ENCODE measurements around the gene STAC2.

The STAC2 gene

DNA sequence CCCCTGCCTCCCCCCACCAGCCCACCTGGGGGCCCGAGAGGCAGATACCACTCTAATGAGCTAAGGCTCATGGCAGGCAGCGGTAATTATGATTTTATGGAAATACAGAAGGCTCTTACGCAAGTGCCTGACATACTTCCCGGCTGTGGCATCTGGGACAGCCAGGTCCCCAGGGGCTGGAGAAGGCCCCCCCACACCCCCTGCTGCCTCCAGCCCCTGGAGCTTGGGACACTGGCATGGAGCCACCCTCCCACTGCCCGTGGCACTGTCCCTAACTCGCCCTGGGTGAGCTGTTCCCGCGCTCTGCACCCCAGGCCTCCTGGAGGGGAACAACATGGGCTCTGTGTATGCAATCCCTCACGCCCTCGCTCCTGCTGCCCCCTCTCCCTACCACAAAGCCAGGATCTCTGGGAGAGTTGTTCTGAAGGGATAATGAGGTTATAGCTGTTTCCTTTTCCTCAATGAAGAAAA, 5.4 kb upstream of the STAC2 start:
- Histone ChIP-seq H3K4me1 (ENCODE audit: control insufficient read depth in 1 of 2, insufficient read depth in 1 of 2, low read depth in 1 of 2, low read length in 1 of 2) (no peaks in the 10 kb centered on the region), H3K27me3 (peaks cover 73% of the 10 kb centered on the region)

DNA sequence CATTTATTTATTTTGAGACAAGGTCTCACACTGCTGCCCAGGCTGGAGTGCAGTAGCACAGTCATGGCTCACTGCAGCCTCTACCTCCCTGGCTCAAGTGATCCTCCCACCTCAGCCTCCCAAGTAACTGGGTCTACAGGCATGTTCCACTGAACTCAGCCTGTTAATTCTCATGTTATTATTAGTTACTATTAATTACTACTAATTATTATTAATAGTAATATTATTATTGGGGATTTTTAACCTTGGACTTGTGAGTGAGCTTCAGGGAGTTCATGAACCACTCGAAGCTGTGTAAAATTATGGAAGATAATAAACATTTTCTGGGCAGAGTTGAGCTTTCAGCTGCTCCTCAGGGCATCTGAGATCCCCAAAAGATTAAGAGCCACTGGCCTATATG, 4.6 kb upstream of the STAC2 start:
- Histone ChIP-seq H3K4me3 (ENCODE audit: low read depth in 1 of 2, low read length in 1 of 2) (no peak overlapping the region), H3K4me1 (ENCODE audit: control insufficient read depth in 1 of 2, insufficient read depth in 1 of 2, low read depth in 1 of 2, low read length in 1 of 2) (peaks cover 0 to 7% of the 10 kb centered on the region in 2 experiments), H3K9me3 (no peaks in the 10 kb centered on the region), H3K27me3 (peaks cover 80% of the 10 kb centered on the region), H3K36me3 (no peaks in the 10 kb centered on the region), H3K27ac (no peak overlapping the region)
- TF ChIP-seq, protein P1, sequence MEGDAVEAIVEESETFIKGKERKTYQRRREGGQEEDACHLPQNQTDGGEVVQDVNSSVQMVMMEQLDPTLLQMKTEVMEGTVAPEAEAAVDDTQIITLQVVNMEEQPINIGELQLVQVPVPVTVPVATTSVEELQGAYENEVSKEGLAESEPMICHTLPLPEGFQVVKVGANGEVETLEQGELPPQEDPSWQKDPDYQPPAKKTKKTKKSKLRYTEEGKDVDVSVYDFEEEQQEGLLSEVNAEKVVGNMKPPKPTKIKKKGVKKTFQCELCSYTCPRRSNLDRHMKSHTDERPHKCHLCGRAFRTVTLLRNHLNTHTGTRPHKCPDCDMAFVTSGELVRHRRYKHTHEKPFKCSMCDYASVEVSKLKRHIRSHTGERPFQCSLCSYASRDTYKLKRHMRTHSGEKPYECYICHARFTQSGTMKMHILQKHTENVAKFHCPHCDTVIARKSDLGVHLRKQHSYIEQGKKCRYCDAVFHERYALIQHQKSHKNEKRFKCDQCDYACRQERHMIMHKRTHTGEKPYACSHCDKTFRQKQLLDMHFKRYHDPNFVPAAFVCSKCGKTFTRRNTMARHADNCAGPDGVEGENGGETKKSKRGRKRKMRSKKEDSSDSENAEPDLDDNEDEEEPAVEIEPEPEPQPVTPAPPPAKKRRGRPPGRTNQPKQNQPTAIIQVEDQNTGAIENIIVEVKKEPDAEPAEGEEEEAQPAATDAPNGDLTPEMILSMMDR (IDR thresholded peaks at IDR 0.05) = no peak

More for the DNA sequence above, 5.4 kb upstream of the STAC2 start:
- Histone ChIP-seq H3K9me3 (no peaks in the 10 kb centered on the region), H3K27ac (no peak overlapping the region), H3K36me3 (no peaks in the 10 kb centered on the region), H3K4me3 (ENCODE audit: low read depth in 1 of 2, low read length in 1 of 2) (no peak overlapping the region)
- TF ChIP-seq, protein P1 (IDR thresholded peaks at IDR 0.05) = no peak

DNA sequence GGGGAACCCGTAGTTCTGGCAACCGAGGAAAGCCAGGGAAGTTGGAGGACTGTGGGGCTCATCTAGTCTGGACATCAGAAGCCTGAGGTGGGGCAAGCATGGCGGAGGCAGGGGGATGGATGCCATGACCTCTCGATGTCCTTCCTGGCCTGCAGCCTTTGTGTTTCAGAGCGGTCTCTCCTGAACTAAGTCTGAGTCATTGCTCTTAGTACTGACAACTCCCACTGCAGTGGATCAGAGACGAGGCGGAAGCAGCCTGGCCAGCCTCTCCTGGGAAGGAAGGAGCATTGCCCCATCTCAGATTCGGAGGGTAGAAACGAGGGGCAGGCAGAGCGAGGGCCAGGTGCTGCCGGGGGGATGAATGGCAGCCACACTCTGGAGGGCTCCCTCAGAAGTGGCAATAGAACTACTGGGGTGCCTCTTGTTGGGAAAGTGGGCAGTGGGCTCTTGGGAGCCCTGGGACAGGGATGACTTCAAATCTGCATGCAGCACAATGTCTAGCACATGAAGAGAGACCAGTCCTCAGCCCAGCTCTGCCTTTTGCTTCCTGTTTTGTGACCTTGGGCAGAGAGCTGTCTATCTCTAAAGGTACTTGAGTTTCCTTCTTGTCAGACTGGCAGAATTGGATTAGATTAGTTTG, 3.6 kb upstream of the STAC2 start:
- Histone ChIP-seq H3K27me3 (peaks cover 90% of the 10 kb centered on the region), H3K36me3 (no peaks in the 10 kb centered on the region), H3K4me1 (ENCODE audit: control insufficient read depth in 1 of 2, insufficient read depth in 1 of 2, low read depth in 1 of 2, low read length in 1 of 2) (peaks cover 0 to 12% of the 10 kb centered on the region in 2 experiments), H3K27ac (no peak overlapping the region), H3K4me3 (ENCODE audit: low read depth in 1 of 2, low read length in 1 of 2) (no peak overlapping the region), H3K9me3 (no peaks in the 10 kb centered on the region)
- TF ChIP-seq, protein P1 (IDR thresholded peaks at IDR 0.05) = no peak

DNA sequence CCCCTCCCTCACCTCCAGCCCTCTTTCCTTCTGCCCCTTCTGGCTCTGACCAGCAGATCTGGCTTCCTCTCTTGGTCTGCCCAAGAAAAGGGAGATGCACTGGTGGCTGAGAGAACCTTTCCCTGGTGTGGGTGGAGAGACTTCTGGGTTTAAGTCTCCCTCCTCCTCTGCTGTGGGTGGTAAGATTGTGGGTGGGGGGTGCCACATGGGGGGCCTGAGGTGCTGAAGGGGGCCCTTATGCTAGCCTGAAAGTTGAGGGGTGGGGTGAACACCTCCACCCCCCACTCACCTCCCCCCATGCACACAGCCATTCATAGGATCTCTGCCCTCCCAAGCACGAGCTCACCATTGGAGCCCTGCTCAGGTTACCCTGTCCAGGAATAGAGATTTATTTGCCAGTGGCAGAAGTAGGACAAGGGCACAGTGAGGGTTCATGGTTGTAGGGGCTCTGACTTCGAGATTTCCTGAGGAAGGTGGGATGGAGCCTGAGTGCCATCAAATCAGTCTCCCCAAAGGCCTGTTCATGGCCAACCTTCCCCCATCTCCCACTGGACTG, 1.7 kb upstream of the STAC2 start:
- H3K27me3 ChIP-seq = peaks cover 97% of the 10 kb centered on the region
- H3K36me3 ChIP-seq = no peaks in the 10 kb centered on the region
- H3K4me1 ChIP-seq (ENCODE audit: control insufficient read depth in 1 of 2, insufficient read depth in 1 of 2, low read depth in 1 of 2, low read length in 1 of 2) = peaks cover 0 to 12% of the 10 kb centered on the region in 2 experiments
- no peaks in the 10 kb centered on the region for H3K9me3 ChIP-seq
- no peak overlapping the region for H3K4me3 ChIP-seq (ENCODE audit: low read depth in 1 of 2, low read length in 1 of 2)
- TF ChIP-seq, protein P1 (IDR thresholded peaks at IDR 0.05) = no peak
- H3K27ac ChIP-seq = no peak overlapping the region

DNA sequence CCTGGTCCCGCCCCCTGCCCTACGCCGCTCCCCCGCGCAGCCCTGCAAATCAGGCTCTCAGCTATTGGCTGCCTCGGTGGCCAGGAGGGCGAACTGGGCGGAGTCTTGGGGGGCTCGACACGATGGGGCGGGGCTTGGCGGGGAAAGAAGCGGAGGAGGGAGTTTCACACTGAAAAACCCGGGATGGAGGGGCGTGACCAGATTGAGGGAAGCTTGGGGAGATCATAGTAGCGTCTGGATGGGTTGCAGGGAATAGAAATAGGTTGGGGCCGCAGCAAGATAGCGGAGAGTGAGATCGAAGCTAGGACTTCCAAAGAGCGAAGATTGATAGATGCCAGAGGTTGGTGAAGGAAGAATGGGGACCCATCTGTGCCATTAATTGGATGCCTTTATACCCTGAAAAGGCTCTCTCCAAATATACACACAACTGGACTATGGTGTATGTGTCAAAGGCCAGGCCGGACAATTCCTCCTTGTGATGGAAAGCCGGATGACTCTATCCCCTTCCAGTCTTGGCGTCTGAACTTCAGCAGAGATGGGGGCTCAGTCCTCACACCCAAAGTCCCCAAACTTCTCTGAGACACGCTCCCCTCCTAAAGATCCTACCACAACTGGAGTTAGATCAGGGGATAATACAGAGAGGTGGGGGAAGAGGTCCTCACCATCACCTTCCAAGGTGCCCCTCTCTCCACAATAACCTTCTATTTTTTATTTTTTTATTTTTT, 376 bp upstream of the STAC2 start:
- TF ChIP-seq, protein P1 (IDR thresholded peaks at IDR 0.05) = no peak

More for the DNA sequence above, 376 bp upstream of the STAC2 start:
- Histone ChIP-seq H3K4me1 (ENCODE audit: control insufficient read depth in 1 of 2, insufficient read depth in 1 of 2, low read depth in 1 of 2, low read length in 1 of 2) (peaks cover 0 to 12% of the 10 kb centered on the region in 2 experiments), H3K27ac (no peak overlapping the region), H3K4me3 (ENCODE audit: low read depth in 1 of 2, low read length in 1 of 2) (no peak overlapping the region), H3K27me3 (peaks cover 97% of the 10 kb centered on the region), H3K9me3 (no peaks in the 10 kb centered on the region), H3K36me3 (no peaks in the 10 kb centered on the region)
